ENCODE data around the gene OCEL1. TPM values are rescaled to one million over a fixed set of nuclear protein-coding genes. Genes with fewer than 3 reads are reported as not detected.

Gene OCEL1
- total RNA-seq, 2 donors from 2014 or later, result 27.4 to 27.8 TPM

DNA sequence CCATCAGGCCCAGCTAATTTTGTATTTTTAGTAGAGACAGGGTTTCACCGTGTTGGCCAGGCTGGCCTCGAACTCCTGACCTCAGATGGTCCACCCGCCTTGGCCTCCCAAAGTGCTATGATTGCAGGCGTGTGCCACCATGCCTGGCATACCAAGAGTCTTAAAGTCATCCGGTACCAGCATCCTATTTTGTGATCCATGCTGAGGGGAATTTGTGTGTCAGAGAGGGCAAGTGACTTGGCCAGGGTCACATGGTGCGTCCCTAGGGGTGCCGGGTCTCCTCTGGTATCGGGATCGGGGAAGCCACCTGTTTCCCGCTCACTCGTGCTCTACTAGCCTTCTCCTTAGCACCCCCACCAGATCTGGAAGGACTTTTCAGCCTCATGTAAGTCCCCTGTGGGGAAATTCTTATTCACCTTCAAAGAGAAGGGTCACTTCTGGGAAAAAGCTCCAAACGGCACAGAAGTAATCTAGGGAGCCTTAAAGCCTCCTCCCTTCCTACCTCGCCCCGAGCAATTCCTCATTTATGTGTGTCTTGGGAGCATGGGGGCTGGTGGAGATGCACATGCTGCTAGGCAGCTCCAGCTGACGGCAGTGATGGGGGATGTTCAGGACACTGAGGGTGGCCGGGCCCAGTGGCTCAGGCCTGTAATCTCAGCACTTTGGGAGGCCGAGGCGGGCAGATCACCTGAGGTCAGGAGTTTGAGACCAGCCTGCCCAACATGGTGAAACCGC is 49.6 kb downstream of the OCEL1 start:
- 89 to 96% methylated on average over 12 to 19 of the region's 19 CpGs for WGBS, 2 donors
- intact Hi-C loops (cut with DNase I), result no loop called here
- Histone ChIP-seq H3K4me1 (no peaks in the 10 kb centered on the region), H3K36me3 (replicated peaks in 1 of 2; ENCODE audit: insufficient read depth in 1 of 2, low read depth in 2 of 2) (peaks cover 0 to 26% of the 10 kb centered on the region in 2 donors), H3K27me3 (no peaks in the 10 kb centered on the region), H3K4me3 (no peak overlapping the region), H3K9me3 (no peaks in the 10 kb centered on the region), H3K27ac (no peak overlapping the region)
- DNase-seq (no peak), ATAC-seq (no peak)
- no peak for TF ChIP-seq POLR2A (IDR thresholded peaks at IDR 0.05)
- TF ChIP-seq, protein P1, sequence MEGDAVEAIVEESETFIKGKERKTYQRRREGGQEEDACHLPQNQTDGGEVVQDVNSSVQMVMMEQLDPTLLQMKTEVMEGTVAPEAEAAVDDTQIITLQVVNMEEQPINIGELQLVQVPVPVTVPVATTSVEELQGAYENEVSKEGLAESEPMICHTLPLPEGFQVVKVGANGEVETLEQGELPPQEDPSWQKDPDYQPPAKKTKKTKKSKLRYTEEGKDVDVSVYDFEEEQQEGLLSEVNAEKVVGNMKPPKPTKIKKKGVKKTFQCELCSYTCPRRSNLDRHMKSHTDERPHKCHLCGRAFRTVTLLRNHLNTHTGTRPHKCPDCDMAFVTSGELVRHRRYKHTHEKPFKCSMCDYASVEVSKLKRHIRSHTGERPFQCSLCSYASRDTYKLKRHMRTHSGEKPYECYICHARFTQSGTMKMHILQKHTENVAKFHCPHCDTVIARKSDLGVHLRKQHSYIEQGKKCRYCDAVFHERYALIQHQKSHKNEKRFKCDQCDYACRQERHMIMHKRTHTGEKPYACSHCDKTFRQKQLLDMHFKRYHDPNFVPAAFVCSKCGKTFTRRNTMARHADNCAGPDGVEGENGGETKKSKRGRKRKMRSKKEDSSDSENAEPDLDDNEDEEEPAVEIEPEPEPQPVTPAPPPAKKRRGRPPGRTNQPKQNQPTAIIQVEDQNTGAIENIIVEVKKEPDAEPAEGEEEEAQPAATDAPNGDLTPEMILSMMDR (IDR thresholded peaks at IDR 0.05), result no peak

Other genes with a start within 250 kb of the OCEL1 start
- gene CPAMD8, start 199.4 kb upstream of the OCEL1 start, total RNA-seq, result 1 to 10 TPM; 2.0 to 5.2 TPM
- gene HAUS8, start 150.8 kb upstream of the OCEL1 start, total RNA-seq, result 1 to 10 TPM; 1.6 to 2.3 TPM
- 10 to 100 TPM; 26.2 to 56.0 TPM for gene MYO9B, start 150.4 kb upstream of the OCEL1 start, total RNA-seq
- 10 to 100 TPM; 13.2 to 20.1 TPM for gene USE1, start 10.9 kb upstream of the OCEL1 start, total RNA-seq
- 10 to 100 TPM; 67.6 to 83.3 TPM for gene NR2F6, start 19.7 kb downstream of the OCEL1 start, total RNA-seq
- gene USHBP1, start 38.5 kb downstream of the OCEL1 start, total RNA-seq, result 10 to 100 TPM in 1 of 2 donors, 1 to 10 TPM in 1; 9.2 to 10.4 TPM
- 10 to 100 TPM; 45.2 to 84.6 TPM for gene BABAM1, start 41.2 kb downstream of the OCEL1 start, total RNA-seq
- under 1 TPM in 1 of 2 donors, not detected in 1; 0.33 TPM for gene ANKLE1, start 55.7 kb downstream of the OCEL1 start, total RNA-seq
- 10 to 100 TPM; 10.2 to 12.2 TPM for gene ABHD8, start 77.2 kb downstream of the OCEL1 start, total RNA-seq
- gene MRPL34, start 79.6 kb downstream of the OCEL1 start, total RNA-seq, result 100 to 1,000 TPM in 1 of 2 donors, 10 to 100 TPM in 1; 47.7 to 152 TPM
- 1 to 10 TPM; 3.3 to 6.2 TPM for gene DDA1, start 83.3 kb downstream of the OCEL1 start, total RNA-seq
- 10 to 100 TPM in 1 of 2 donors, 1 to 10 TPM in 1; 7.0 to 16.5 TPM for gene ANO8, start 108.6 kb downstream of the OCEL1 start, total RNA-seq
- gene GTPBP3, start 111.3 kb downstream of the OCEL1 start, total RNA-seq, result 100 to 1,000 TPM in 1 of 2 donors, 10 to 100 TPM in 1; 13.7 to 127 TPM
- gene PLVAP, start 151.1 kb downstream of the OCEL1 start, total RNA-seq, result 10 to 100 TPM; 37.9 to 49.8 TPM
- gene CCDC194, start 168.0 kb downstream of the OCEL1 start, total RNA-seq, result not detected
- 10 to 100 TPM; 34.3 to 43.6 TPM for gene BST2, start 179.4 kb downstream of the OCEL1 start, total RNA-seq
- gene MVB12A, start 193.8 kb downstream of the OCEL1 start, total RNA-seq, result 10 to 100 TPM; 33.3 to 34.8 TPM
- gene TMEM221, start 222.4 kb downstream of the OCEL1 start, total RNA-seq, result under 1 TPM in 1 of 2 donors, not detected in 1; 0.52 TPM
- not detected for gene NXNL1, start 234.7 kb downstream of the OCEL1 start, total RNA-seq
- gene SLC27A1, start 244.3 kb downstream of the OCEL1 start, total RNA-seq, result 10 to 100 TPM; 21.1 to 25.7 TPM